Keratinocyte (primary cell): ENCODE measurements around the gene ASB13. TPM values are rescaled to one million over a fixed set of nuclear protein-coding genes. Genes with fewer than 3 reads are reported as not detected.

Experiments used
- DNase-seq: peaks from one replicate; pipeline ENCODE4 v3.0.0-alpha.2; 2011; ENCODE audit warnings: low read depth, missing footprints, low spot score
- FAIRE-seq: peaks from 2 replicates; lab custom pipeline; 2011; peaks lifted over from hg19 to GRCh38; lab: Jason Lieb, UNC
- H2AFZ ChIP-seq: 2 replicates; pipeline ENCODE4 v1.6.0; 2012; ENCODE audit warnings: low read length, control low read depth, inconsistent platforms; ENCODE audit not compliant: control insufficient read depth
- H3K27ac ChIP-seq: 2 replicates; pipeline ENCODE4 v1.5.1; 2011; ENCODE audit warnings: low read length; ENCODE audit not compliant: control insufficient read depth, insufficient read depth
- H3K27me3 ChIP-seq: 3 replicates; pipeline ENCODE4 v1.6.0; 2011; ENCODE audit warnings: low read length; ENCODE audit not compliant: control insufficient read depth, insufficient read depth; ENCODE audit errors: extremely low read depth
- H3K36me3 ChIP-seq, 2 experiments: 2 replicates in 1 of 2; 3 replicates in 1 of 2; pipeline ENCODE4 v1.5.1; 2011; ENCODE audit warnings: low read length in 2 of 2, mild to moderate bottlenecking in 1 of 2; ENCODE audit not compliant: control insufficient read depth in 2 of 2, insufficient read depth in 2 of 2; ENCODE audit errors: extremely low read depth in 1 of 2
- H3K4me1 ChIP-seq: 3 replicates; pipeline ENCODE4 v1.5.1; 2011; ENCODE audit warnings: low read length; ENCODE audit not compliant: control insufficient read depth, insufficient read depth; ENCODE audit errors: extremely low read depth
- H3K4me2 ChIP-seq: 3 replicates; pipeline ENCODE4 v1.6.0; 2011; ENCODE audit warnings: low read depth, low read length; ENCODE audit not compliant: control insufficient read depth, insufficient read depth; ENCODE audit errors: extremely low read depth
- H3K4me3 ChIP-seq, 3 experiments: fragments of 200-600 bp in 1 of 3; sonication (generic) in 1 of 3; 2 replicates in 2 of 3; 3 replicates in 1 of 3; pipeline ENCODE4 v1.5.1; 2011 to 2016; ENCODE audit warnings: low read length in 3 of 3, mild to moderate bottlenecking in 3 of 3, control low read depth in 2 of 3, inconsistent platforms in 1 of 3, low read depth in 1 of 3, mixed read lengths in 1 of 3, mixed run types in 1 of 3, moderate library complexity in 1 of 3; ENCODE audit not compliant: control insufficient read depth in 2 of 3, insufficient read depth in 2 of 3; ENCODE audit errors: extremely low read depth in 1 of 3
- H3K79me2 ChIP-seq: 2 replicates; pipeline ENCODE4 v1.6.0; 2012; ENCODE audit warnings: low read length; ENCODE audit not compliant: control insufficient read depth, insufficient read depth
- H3K9ac ChIP-seq: 3 replicates; pipeline ENCODE4 v1.6.0; 2011; ENCODE audit warnings: low read length; ENCODE audit not compliant: control insufficient read depth, insufficient read depth; ENCODE audit errors: extremely low read depth
- H3K9me1 ChIP-seq: 3 replicates; pipeline ENCODE4 v1.6.0; 2011; ENCODE audit warnings: low read length; ENCODE audit not compliant: control insufficient read depth, insufficient read depth; ENCODE audit errors: extremely low read depth
- H3K9me3 ChIP-seq: 2 replicates; pipeline ENCODE4 v1.5.1; 2012; ENCODE audit warnings: low read depth, low read length; ENCODE audit not compliant: control insufficient read depth
- H4K20me1 ChIP-seq: 3 replicates; pipeline ENCODE4 v1.6.0; 2011; ENCODE audit warnings: low read length; ENCODE audit not compliant: control insufficient read depth, insufficient read depth; ENCODE audit errors: extremely low read depth
- CTCF ChIP-seq, 3 experiments: IDR thresholded peaks in 1 of 3; conservative IDR thresholded peaks in 1 of 3; optimal IDR thresholded peaks in 1 of 3; 2 replicates in 2 of 3; 3 replicates in 1 of 3; pipeline versions ENCODE3 to v1.5.1; 2011; ENCODE audit warnings: low read length in 3 of 3, mild to moderate bottlenecking in 3 of 3, moderate library complexity in 2 of 3, control low read depth in 1 of 3, inconsistent platforms in 1 of 3; ENCODE audit not compliant: insufficient read depth in 2 of 3; ENCODE audit errors: extremely low read depth in 1 of 3
- EZH2 ChIP-seq: IDR thresholded peaks from one replicate; pipeline ENCODE4 v1.6.1; 2012; ENCODE audit warnings: inconsistent platforms, mild to moderate bottlenecking, low read length, moderate library complexity
- dilution Hi-C: fragments of 300-500 bp; cut with MboI; formaldehyde crosslinking; loops from one replicate; pipeline ENCODE4 v1.7.0; 2020; ENCODE audit warnings: low sequenced_read_pairs; ENCODE audit not compliant: extremely low pct_ligation_motif_present
- polyA plus RNA-seq, 5 experiments: library from polyadenylated mRNA; depleted of rRNA in 3 of 5; stranded (reverse) in 3 of 5; stranded (forward) in 1 of 5; unstranded in 1 of 5; fragments of >200 nt; gene quantifications; 1 replicate in 1 of 5; 2 replicates in 3 of 5; 3 replicates in 1 of 5; pipeline versions ENCODE4 v1.2.1 to v1.2.3, GENCODE V29; 2011 to 2012; ENCODE audit warnings: missing spikeins in 2 of 5, low read depth in 1 of 5, low replicate concordance in 1 of 5

ASB13 gene
- polyA plus RNA-seq, 1 donor (not counting 4 experiments of a cell fraction or from before 2014, with no cell fraction given): 6.4 TPM

DNA sequence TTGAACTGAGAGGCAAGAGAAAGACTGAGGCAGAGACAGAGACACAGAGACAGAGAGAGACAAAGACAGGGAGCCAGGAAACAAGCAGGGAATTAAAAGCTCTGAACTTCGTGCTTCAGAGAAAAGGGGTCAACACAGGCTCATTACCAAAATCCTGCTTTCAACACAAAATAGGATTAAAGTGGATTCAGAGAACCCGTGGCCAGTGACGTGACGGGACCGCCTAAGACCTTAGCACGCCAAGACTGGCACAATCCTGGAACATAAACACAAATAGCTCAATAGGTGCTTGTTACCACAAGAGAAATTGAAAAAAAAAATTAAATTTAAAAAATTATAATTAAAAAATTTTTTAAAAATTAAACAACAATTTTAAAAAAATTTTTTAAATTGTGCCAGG lies 21.5 kb downstream of the ASB13 start:
- H2AFZ ChIP-seq: no peak overlapping the region
- dilution Hi-C loops: no loop called here
- no peak overlapping the region for H3K9ac ChIP-seq
- no peak for TF ChIP-seq CTCF (optimal IDR thresholded peaks at IDR 0.05 in 1 of 3, IDR thresholded peaks at IDR 0.05 in 1 of 3, conservative IDR thresholded peaks at IDR 0.05 in 1 of 3; ENCODE audit: extremely low read depth in 1 of 3, insufficient read depth in 2 of 3, low read length in 3 of 3)
- TF ChIP-seq EZH2: no peak
- H3K4me3 ChIP-seq: no peak overlapping the region
- FAIRE-seq (no peak), DNase-seq (no peak)
- no peak overlapping the region for H3K27ac ChIP-seq
- no peaks in the 10 kb centered on the region for H3K9me1 ChIP-seq
- H3K36me3 ChIP-seq: peaks cover 0 to 10% of the 10 kb centered on the region in 2 experiments
- H3K27me3 ChIP-seq: no peaks in the 10 kb centered on the region
- no peaks in the 10 kb centered on the region for H4K20me1 ChIP-seq
- H3K9me3 ChIP-seq: no peaks in the 10 kb centered on the region
- no peaks in the 10 kb centered on the region for H3K4me1 ChIP-seq
- no peak overlapping the region for H3K4me2 ChIP-seq
- no peaks in the 10 kb centered on the region for H3K79me2 ChIP-seq

GRCh38 chr10:5643346-5644067 lies 22.9 kb downstream of the ASB13 start:
- no peaks in the 10 kb centered on the region for H4K20me1 ChIP-seq
- TF ChIP-seq CTCF (optimal IDR thresholded peaks at IDR 0.05 in 1 of 3, IDR thresholded peaks at IDR 0.05 in 1 of 3, conservative IDR thresholded peaks at IDR 0.05 in 1 of 3; ENCODE audit: extremely low read depth in 1 of 3, insufficient read depth in 2 of 3, low read length in 3 of 3) (no peak), EZH2 (no peak)
- H3K9me3 ChIP-seq: no peaks in the 10 kb centered on the region
- no peak overlapping the region for H2AFZ ChIP-seq
- no peaks in the 10 kb centered on the region for H3K4me1 ChIP-seq
- peaks cover 0 to 12% of the 10 kb centered on the region in 2 experiments for H3K36me3 ChIP-seq
- no peaks in the 10 kb centered on the region for H3K9me1 ChIP-seq
- H3K4me3 ChIP-seq: no peak overlapping the region
- no peaks in the 10 kb centered on the region for H3K27me3 ChIP-seq
- H3K9ac ChIP-seq: no peak overlapping the region
- dilution Hi-C loops: no loop called here
- no peak overlapping the region for H3K27ac ChIP-seq
- no peak overlapping the region for H3K4me2 ChIP-seq
- no peaks in the 10 kb centered on the region for H3K79me2 ChIP-seq
- no peak for FAIRE-seq
- no peak for DNase-seq
